ENCODE results near the gene LRP1.

DNA sequence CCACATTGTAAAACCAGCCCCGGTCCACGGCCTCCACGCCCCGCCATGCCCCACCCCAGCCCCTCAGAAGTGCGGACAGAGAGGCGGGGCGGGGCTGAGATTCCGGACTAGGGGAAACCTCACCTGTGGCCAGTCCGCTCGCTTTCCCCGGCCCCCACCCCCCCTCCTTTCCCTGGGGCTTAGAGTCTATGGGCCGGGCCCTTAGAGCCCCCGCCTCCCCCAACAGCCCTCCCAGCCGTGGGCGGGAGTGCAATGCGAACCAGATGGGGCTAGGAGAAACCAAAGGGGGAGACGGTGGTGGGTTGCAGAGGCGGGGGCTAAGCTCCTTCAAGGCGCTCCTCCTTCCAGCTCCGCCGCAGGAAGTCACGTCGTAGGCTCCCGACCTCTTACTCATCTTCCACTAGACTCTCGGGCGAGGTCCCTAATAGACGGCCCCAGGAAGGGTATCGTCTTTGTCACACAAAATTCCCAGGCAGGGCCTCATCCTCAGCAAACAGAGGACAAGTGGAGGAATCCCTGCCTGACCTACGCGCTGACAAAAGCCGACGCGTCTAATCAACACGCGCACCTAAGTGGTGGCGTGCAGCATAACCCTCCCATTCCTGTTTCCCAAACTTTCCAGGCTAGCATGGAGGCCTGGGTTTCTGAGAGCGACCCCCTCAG, 40.5 kb upstream of the LRP1 start:
- TF ChIP-seq YY1 (IDR thresholded peaks at IDR 0.05; ENCODE audit: insufficient read depth, insufficient read length) (no peak), SUZ12 (IDR thresholded peaks at IDR 0.05; ENCODE audit: extremely low read depth, insufficient read depth, insufficient read length) (no peak)

Data from NT2/D1 (cell line).